Measurements from ENCODE around the gene ACOX2.

The ACOX2 gene

DNA sequence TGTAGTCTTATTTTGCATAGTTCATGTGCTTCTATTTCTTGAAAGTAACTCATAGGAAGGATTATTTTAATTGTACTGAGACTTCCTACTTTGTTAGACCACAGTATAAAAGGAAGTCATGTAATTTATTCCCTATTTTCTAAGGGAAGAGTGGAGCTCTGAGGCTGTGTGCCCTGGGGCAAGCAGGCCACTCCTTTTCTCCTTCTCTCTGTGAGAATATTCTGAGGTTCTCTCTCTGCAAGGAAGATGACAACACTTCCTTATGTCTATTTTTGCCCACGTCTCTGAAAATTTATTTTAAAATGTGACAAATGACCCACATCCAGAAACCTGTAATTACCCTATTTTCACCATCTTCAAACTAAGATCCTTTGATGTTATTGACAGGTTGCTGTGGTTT is 34.1 kb downstream of the ACOX2 start:
- DNase-seq (ENCODE audit: low spot score), result no peak

DNA sequence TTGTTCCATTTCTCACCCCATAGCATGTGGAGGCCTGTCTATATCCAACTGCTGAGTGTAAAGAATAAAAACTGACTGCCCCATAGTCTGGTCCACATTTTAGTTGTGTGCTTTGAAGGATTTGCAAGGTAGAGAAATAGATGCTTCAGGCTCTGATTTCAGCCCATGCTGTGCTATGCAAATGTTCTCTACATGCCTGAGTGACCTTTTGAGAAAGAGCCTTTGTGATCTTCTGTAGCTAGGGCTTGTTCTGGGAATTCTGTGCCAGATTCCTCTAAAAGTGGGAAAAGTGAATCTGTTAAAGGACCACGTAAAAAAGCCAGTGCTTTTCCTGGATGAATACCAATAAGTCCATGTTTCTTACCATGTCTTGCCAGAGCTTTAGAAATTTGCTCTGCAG is 39.9 kb downstream of the ACOX2 start:
- no peak for DNase-seq (ENCODE audit: low spot score)

DNA sequence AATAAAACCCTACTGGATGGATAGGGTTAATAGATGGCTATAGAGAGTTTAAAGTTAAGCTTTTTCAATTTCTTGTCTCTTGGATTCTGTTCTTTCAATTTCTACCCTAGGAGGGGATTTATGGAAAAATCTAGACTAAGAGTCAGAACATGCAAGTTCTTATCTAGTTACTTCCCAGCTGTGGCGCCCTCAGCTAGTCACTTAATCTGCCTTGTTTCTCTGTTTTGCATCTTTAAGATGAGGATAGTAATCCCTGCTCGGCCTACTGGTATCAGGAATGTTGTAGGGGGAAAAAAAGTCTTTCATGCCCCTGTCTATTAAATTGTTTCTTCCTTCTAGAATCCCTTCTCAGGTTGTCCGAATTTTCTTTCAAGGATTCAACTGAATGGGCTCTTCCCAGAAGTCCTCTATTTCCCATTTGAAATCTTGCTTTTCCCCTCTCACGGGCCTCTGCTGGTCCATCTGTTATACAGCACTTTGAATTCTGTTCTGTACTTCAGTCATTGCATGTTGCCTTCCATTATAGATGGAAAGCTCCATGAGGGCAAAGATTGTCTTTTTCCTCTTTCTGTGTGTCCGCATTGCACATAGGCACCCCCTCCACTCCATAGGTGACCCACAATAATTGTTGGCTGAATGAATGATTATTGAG is 40.7 kb downstream of the ACOX2 start:
- no peak for DNase-seq (ENCODE audit: low spot score)

DNA sequence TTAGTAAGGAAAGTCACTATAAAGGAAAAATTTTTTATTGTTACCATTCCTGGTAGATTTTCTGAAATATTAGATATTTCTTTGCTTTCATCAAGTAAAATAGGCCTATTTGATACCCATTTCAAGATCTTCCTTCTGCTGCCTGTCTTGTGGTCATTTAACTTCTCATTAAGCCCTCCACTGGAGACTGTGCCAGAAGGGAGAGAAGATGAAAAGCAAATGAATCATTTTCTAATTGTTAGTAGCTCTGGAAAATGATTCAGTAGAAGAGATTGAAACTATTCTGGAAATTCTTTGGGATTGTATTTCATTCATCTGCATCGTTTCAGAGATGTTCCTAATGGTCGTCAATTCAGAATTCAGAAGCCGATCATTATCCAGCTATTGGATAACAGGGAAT is 41.9 kb downstream of the ACOX2 start:
- no peak for DNase-seq (ENCODE audit: low spot score)

DNA sequence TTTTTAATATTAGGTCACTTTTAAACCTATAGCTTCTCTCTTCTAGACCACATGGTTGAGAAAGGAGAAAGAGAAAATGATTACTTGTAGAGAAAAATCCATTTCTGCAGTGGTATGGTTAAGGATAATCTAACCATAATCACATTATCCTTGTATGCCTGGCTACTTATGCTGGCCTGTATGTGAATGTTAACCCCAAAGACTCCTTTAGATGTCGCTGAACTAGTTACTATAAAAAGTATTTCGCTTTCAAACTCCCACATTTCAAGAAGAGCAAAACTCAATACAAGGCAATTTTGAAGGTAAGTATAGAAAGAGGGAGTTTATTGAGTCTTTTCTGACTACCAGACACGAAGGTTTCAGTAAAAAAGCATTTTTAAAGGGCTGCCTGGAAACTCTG is 42.9 kb downstream of the ACOX2 start:
- DNase-seq (ENCODE audit: low spot score), result no peak

DNA sequence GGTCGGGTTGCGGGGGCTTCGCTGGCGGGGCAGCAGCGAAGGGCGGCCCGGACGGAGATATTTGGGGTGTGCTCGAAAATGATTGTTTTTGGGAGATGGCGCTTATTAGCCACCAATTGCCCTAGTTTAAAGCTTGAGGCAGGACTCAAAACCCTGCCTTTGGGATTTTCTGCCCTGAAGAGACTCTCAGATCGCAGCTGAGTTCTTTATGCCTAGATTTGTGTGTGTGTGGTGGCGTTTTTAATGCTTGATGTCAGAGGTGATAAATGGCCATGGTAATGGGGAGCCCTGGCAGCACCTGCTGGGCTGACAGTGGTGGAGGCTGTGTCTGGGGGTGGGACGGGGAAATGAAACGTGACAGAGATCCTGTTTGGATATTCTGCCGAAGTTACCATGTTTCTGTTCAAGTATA is 44.5 kb downstream of the ACOX2 start:
- DNase-seq (ENCODE audit: low spot score), result peak; percentile 30

DNA sequence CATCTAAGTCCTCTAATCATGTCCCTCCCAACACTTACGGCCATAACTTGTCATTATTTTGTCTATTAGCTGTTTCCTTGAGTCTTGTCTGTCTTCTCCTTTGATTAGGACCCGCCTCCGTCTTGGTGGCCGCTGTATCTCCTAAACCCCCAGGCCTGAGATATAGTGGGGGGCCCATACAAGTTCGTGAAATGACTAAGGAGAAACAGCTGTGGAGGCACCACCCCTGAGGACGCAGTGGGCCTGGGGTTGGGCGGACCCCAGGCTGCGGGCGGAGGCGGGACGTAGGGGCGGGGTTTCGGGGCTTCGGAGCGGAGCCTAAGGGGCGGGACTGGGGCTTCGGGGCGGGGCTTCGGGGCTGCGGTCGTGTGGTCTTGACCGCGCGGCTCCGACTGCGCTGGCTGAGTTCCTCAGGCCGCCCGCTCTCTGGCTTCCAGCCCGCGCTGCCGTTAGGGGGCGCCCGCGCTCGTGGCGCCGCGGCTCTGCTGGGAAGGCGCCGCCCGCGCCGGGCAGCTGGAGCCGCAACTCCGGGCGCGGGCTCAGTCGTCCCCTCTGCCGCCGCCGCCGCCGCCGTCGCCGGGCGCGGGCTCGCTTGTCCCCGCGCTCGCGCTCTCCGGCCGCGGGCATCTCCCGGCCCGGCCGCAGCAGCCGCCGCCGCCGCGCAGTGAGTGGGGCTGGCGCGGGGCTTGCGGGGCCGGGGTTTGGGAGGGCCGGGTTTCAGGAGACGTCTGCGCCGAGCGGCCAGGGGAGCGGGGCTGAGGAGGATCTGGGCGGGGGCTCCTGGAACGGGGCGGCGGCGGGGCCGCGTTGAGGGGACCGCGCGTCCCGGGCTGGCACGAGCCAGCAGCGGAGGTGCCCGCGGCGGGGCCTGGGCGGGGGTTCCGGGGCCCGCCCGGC is 45.2 kb downstream of the ACOX2 start, which contains the start of gene KCTD6:
KCTD6 (plus strand) TSS at position 591 of the 897 bp plus-strand sequence. CDS start 6,660 bp downstream, outside the sequence.
- peak; percentile 84 for DNase-seq (ENCODE audit: low spot score)

DNA sequence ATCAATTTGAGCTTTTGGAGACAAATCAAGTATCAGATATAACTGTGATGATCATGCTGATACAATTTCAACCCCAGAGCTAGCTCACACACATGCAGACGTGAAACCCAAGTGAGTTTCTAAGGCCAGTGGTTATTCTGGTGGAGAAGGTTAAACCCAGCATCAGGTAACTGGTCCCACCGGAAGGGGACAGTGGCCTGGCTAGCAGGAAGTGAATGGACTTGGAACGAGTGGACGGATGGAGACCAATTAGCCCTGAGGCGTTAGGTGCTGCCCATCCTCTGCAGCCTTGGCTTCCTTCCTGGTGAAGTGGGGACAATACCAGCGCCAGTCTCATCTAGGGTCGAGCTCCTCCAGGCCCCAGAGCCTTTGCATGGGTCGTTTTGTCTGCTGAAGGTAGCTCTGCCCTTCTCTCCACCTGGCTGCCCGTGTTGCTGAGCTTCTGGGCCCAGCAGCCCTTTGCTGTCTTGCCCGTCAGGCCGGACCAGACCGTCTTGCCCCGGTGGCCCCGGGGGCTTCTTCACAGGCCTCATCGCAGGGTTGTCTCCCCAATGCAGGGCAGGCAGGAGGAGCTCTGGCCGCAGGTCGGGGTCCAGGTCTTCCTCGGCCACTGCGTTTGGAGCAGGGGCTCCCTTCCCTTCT is 46.0 kb downstream of the ACOX2 start:
- DNase-seq (ENCODE audit: low spot score), result no peak

DNA sequence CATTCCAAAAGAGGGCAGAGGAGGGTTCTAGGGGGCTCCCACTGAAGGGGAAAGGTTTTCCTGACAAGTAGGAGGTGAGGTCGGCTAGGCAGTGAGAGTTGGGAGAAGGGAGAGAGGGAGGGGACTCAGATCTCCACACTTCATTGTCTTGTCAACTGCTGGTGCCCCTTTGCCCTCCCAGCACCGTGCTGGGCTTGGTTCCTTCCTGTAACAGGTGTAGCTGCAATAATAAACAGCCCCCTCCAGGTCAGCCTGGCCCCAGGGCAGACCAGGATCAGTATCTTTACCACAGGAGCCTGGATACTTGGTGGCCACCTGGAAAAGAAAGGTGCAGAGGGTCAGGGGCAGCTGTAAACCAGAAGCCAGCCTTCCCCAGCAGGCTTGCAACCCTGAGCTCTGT is 48.0 kb downstream of the ACOX2 start:
- DNase-seq (ENCODE audit: low spot score), result no peak

DNA sequence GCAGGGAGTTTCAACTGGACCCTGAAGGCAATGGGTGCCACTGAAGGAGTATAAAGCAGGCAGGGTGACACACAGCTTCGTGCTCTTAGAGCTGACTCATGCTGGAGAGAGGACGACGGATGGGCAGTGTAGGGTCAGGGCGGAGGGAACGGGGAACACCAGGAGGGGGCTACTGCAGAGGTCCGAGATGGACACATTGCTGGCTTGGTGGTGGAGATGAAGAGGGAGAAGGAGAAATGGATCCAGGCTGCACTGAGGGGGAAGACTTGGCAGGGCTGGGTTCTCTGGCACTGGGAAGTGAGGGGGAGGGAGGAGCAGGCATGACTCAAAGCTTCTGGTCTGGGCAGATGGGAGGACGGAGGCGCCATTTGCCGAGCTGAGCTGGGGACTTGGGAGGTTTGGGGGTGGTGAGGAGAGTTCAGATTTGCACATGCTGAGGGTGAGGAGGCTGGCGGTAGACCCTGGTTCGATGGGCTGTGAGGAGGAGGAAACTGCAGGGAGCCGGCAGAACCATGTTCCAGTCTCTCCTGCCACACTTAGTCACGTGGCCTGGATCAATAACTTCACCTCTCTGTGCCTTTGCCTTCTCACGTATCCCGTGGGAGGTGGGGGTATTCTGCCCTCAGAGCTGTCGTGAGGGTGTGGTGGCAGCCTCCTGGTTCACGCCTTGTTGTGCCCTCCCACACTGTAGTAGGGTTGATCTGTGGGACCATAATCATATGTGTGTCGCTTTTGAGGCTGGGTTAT is 49.7 kb downstream of the ACOX2 start:
- DNase-seq (ENCODE audit: low spot score), result peak; percentile 38

DNA sequence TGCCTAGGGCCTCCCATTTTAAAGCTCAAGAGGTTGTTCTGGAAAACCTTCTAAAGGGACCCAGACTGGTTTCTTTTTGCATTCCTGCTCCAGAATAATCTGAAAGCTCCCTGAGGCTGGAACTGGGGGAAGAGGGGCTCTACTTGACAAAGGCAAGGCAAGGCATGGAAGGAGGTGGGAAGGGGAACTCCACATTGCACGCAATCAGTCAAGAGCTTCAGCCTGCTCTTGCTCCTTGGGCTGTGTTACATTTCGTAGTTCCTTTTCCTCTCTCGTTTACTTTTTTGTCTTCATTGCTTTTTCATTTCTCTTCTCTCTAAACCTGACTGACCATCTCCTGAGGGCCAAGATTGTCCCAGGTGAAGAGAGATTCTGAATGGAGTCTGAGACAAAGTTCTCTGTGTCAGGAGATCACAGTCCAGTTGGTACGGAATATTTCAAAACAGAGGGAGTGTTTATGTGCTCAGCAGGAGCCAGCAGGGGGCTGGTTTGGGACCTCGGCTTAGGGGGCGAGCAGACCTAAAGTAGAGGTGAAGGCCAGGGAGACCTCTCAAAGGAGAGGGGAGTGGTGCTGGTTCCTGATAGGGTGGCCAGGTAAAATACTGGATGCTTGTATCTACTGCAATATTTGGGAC is 51.1 kb downstream of the ACOX2 start:
- DNase-seq (ENCODE audit: low spot score), result no peak

DNA sequence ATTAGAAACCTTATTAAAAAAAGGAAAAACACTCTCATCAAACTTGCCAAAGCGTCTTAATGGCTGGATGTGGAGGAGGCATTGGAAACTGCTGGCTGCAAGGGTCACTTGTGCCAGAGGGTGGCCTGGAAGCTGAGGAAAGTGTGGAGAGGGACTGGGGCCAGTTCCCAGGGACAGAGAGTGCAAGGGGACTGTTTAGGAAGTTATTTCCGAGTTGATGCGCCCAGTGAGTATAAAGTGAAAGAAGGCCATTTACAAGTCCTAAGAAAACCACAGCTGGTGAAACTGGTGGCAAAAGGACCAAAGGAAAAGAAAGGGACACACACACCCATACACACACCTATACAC is 52.3 kb downstream of the ACOX2 start:
- no peak for DNase-seq (ENCODE audit: low spot score)

DNA sequence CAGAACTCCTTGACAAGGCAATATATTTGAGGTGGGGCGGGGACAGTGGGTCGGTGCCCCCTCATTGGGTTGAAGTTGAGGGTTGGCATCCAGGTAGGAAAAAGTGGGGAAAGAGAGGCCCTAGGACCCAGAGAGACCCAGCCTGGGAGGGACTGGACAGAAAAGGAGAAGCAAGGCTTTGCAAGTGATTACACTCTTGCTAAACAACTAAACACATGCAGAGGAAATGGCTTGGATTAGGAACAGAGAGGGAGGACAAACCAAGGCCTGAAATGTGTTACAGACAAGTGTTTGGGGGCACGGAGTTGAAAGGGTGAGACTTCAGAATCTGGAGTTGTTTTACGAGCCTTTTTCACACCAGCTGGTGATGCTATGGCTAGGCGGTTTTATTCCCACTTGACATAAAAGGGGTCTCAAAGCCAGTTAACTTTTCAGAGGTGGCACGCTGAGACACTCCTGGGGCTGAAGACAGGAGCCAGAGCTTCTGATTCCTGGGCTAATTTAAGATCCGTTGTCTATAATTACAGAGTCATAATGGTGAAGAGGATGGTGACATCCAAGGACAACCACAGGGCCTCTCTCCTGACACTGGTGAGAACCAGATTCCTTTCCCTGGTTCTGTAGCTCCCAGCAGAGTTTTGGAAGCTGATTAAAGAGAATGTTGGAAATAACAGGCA is 52.8 kb downstream of the ACOX2 start:
- DNase-seq (ENCODE audit: low spot score), result no peak

DNA sequence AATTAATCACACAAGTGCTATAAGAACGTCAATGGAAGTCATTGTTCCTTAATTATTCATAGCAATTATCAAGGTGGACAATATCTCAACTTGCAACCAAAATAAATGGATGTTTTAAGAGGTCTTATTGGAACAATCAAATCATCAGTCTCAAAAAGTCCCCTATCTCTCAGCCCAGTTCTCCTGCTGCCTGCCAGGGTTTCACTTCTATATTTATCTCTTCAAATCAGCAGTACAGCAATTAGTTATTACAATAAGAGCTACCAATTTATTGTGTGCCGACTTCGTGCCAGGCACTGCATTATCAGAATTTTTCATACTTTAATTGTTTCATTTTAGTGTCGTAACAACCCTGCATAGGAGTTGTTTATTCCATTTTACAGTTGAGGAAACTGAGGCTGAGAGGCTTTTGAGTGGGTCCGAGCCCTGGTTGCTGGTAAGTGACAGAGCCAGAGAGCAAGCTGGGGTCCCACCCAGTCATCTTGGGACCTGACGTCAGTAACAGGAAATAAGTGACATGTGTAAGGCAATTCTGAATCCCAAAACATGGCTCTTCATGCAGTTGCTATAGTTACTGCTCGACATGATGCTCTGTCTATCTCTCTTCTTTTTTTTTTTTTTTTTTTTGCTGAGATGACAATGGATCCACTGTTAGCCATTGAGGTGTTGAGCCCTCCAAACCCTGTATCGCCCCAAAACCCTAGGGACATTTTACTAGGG is 53.9 kb downstream of the ACOX2 start:
- DNase-seq (ENCODE audit: low spot score), result no peak

DNA sequence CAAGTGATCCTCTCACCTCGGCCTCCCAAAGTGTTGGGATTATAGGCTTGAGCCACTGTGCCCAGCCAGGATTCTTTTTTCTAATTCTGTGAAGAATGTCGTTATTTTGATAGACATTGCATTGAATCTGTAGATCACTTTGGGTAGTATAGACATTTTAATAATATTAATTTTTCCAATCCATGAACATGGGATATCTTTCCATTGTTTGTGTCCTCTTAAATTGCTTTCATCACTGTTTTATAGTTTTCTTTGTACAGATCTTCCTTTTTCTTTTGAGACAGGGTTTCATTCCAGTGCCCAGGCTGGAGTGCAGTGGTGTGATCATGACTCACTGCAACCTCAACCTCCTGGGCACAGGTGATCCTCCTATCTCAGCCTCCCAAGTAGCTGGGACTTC is 56.7 kb downstream of the ACOX2 start:
- DNase-seq (ENCODE audit: low spot score), result no peak

DNA sequence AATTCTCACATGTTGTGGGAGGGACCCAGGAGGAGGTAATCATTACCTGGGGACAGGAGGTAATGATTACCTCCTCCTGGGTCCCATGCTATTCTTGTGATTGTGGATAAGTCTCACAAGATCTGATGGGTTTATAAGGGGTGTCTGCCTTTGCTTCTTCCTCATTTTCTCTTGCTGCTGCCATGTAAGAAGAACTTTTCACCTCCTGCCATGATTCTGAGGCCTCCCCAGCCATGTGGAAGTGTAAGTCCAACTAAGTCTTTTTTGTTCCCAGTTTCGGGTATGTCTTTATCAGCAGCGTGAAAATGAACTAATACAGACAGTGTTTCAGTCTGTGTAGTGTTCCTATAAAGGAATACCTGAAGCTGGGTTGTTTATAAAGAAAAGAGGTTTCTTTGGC is 58.2 kb downstream of the ACOX2 start:
- no peak for DNase-seq (ENCODE audit: low spot score)

DNA sequence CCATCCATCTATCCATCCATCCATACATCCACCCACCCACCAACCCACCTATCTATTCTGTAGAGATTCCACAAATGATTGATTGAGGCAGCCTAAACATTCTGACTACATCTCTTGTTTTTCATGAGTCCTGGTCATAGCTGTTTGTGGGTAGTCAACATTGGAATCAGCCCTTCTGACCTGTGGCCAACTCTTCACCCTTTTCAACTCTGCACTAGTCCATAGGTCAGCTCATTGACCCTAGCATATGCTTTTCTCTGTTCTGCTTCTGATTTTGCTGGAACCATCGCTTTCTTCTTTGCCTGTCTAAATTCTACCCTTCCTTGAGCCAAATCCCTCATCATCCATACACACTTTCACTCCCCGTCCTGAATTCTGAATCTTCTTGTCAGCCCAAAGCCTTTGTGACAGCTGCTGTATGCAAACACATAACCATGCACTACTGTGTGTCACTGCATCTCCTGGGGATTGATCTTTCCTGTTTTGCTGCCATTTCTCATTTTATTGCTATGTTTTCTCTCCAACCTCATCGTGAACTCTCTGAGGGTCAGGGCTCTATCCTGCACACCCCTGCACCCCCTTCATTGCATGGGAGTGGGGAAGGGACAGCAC is 61.9 kb downstream of the ACOX2 start:
- DNase-seq (ENCODE audit: low spot score), result no peak

DNA sequence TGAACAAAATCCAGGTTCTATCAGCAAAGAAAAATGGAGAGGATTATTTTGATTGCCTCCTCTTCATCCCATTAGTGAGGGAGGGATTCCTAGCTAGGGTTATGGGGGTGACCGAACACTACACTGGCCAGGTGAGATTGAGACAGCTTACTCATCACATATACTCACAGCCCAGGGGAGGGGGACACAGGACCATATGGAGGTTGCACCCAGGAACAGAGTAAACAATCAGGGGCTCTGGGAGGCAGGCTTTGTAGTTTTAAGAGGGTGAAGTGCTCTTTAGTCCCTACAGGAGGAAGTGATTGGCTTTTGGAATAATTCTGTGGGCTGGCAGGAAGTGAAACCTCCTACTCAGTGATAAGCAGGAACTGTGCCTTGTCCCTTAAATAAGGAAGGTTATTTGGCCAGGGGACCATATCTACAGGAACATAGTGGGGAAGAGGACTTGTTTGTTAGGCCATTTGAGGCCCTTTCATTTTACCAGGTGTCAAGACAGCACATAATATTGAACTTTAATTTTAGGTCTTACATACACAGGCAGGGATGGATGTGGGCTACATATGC is 62.6 kb downstream of the ACOX2 start:
- DNase-seq (ENCODE audit: low spot score), result no peak

DNA sequence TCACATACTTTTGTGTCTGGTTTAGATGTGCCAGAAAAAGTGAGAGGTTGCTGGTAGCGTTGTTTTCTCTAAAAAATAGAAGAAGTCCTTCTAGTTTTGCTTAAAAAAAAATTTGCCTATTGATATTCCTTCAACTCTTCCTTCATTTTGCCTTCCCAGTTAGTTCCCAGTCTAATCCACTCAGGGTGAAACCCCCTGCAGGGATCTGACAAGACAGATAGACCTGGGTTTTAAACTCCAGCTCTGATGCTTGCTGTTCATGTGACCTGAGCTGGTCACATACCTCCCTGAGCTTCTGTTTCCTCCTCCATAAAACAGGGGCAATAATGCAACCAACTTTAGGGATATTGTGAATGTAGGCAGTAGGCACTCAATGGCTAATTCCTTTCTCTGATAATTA is 63.7 kb downstream of the ACOX2 start:
- DNase-seq (ENCODE audit: low spot score), result no peak
